ENCODE results near the gene RASGRP4.
"Not testable (repeated sequence)": the region's sequence is repeated elsewhere in the genome, so short reads cannot be mapped to it uniquely, and the experiment has no call there.

The RASGRP4 gene

GRCh38 chr19:38417146-38417543 lies 8.9 kb downstream of the RASGRP4 start:
- DNase-seq (ENCODE audit: low spot score) = no peak

- no peak for DNase-seq (ENCODE audit: low spot score)
Observed at GRCh38 chr19:38413416-38413815, 12.6 kb downstream of the RASGRP4 start.

- DNase-seq (ENCODE audit: low spot score) = no peak
Observed at GRCh38 chr19:38412961-38413360, 13.1 kb downstream of the RASGRP4 start.

- no peak for DNase-seq (ENCODE audit: low spot score)
Observed at GRCh38 chr19:38412491-38412890, 13.5 kb downstream of the RASGRP4 start.

GRCh38 chr19:38411898-38412297 lies 14.1 kb downstream of the RASGRP4 start:
- DNase-seq (ENCODE audit: low spot score) = not testable (repeated sequence)

GRCh38 chr19:38411041-38411712 lies 14.8 kb downstream of the RASGRP4 start:
- no peak for DNase-seq (ENCODE audit: low spot score)

- not testable (repeated sequence) for DNase-seq (ENCODE audit: low spot score)
Observed at GRCh38 chr19:38410407-38410806, 15.6 kb downstream of the RASGRP4 start.

GRCh38 chr19:38409631-38410133 lies 16.3 kb downstream of the RASGRP4 start:
- no peak for DNase-seq (ENCODE audit: low spot score)

- DNase-seq (ENCODE audit: low spot score) = no peak
Observed at GRCh38 chr19:38405276-38405675, 20.7 kb downstream of the RASGRP4 start.

GRCh38 chr19:38404858-38405257 lies 21.2 kb downstream of the RASGRP4 start:
- DNase-seq (ENCODE audit: low spot score) = no peak

- DNase-seq (ENCODE audit: low spot score) = peak; percentile 100
Observed at GRCh38 chr19:38402967-38403674, 22.9 kb downstream of the RASGRP4 start, which contains the start of gene FAM98C. TSS of gene FAM98C (plus strand) at chr19:38403093. CDS start at chr19:38403154, 61 bp downstream.

- no peak for DNase-seq (ENCODE audit: low spot score)
Observed at GRCh38 chr19:38402623-38402966, 23.4 kb downstream of the RASGRP4 start.

- DNase-seq (ENCODE audit: low spot score) = no peak
Observed at GRCh38 chr19:38401148-38401547, 24.9 kb downstream of the RASGRP4 start.

- no peak for DNase-seq (ENCODE audit: low spot score)
Observed at GRCh38 chr19:38400361-38400760, 25.7 kb downstream of the RASGRP4 start.

GRCh38 chr19:38399537-38399936 lies 26.5 kb downstream of the RASGRP4 start:
- no peak for DNase-seq (ENCODE audit: low spot score)

- no peak for DNase-seq (ENCODE audit: low spot score)
Observed at GRCh38 chr19:38399081-38399480, 26.9 kb downstream of the RASGRP4 start.

GRCh38 chr19:38395381-38396114 lies 30.5 kb downstream of the RASGRP4 start:
- DNase-seq (ENCODE audit: low spot score) = peak; percentile 35

- peak; percentile 77 for DNase-seq (ENCODE audit: low spot score)
Observed at GRCh38 chr19:38394488-38394887, 31.5 kb downstream of the RASGRP4 start.

- DNase-seq (ENCODE audit: low spot score) = no peak
Observed at GRCh38 chr19:38392707-38393308, 33.2 kb downstream of the RASGRP4 start.

- DNase-seq (ENCODE audit: low spot score) = no peak
Observed at GRCh38 chr19:38391911-38392464, 34.0 kb downstream of the RASGRP4 start.

GRCh38 chr19:38389957-38390924 lies 35.8 kb downstream of the RASGRP4 start:
- DNase-seq (ENCODE audit: low spot score) = no peak

Data from germinal center (tissue), 1 donor.